OCI-LY7 (cell line): Measurements from ENCODE around the gene SLC37A2. TPM values are rescaled to one million over a fixed set of nuclear protein-coding genes. Genes with fewer than 3 reads are reported as not detected.

Source experiments
- BruUV-seq: library from RNA; stranded (reverse); fragments of 400-500 nt; replicated peaks from 2 replicates; lab custom pipeline; 2021; lab: Mats Ljungman, UMichigan
- CTCF ChIA-PET: fragments of 300-600 bp; sonication (Branson Sonifier 250); formaldehyde crosslinking; loops from one replicate; lab custom pipeline; 2022; ENCODE audit warnings: antibody characterized with exemption; ENCODE audit not compliant: unreplicated experiment; lab: Charles Lee
- POLR2A ChIA-PET: fragments of 300-600 bp; sonication (Branson Sonifier 250); formaldehyde crosslinking; loops from one replicate; lab custom pipeline; 2022; ENCODE audit warnings: antibody characterized with exemption; lab: Charles Lee
- DNase-seq: peaks from one replicate; pipeline ENCODE4 v3.0.0-alpha.2; 2015; ENCODE audit warnings: low spot score
- H2AFZ ChIP-seq: fragments of 200-600 bp; sonication (generic), shearing (Covaris generic); 2 replicates; pipeline ENCODE4 v1.6.1; 2014; ENCODE audit warnings: mild to moderate bottlenecking, antibody characterized with exemption, low read length, moderate library complexity
- H3K27ac ChIP-seq: fragments of 200-600 bp; sonication (generic); 2 replicates; pipeline ENCODE4 v1.5.1; 2014; ENCODE audit warnings: mixed run types, low read depth, mild to moderate bottlenecking, moderate library complexity, low read length, inconsistent platforms; ENCODE audit not compliant: poor library complexity, severe bottlenecking
- H3K36me3 ChIP-seq: fragments of 200-600 bp; sonication (generic); 2 replicates; pipeline ENCODE4 v1.6.1; 2014; ENCODE audit warnings: mild to moderate bottlenecking, antibody characterized with exemption, low read length, moderate library complexity, mixed read lengths; ENCODE audit not compliant: insufficient read depth
- H3K4me1 ChIP-seq: fragments of 200-600 bp; sonication (generic); 2 replicates; pipeline ENCODE4 v1.5.1; 2014; ENCODE audit warnings: mild to moderate bottlenecking, low read length; ENCODE audit not compliant: insufficient read depth, poor library complexity, severe bottlenecking
- H3K4me2 ChIP-seq: fragments of 200-600 bp; sonication (generic); 2 replicates; pipeline ENCODE4 v1.6.1; 2014; ENCODE audit warnings: mild to moderate bottlenecking, low read length
- H3K4me3 ChIP-seq: fragments of 200-600 bp; sonication (generic); 2 replicates; pipeline ENCODE4 v1.5.1; 2014; ENCODE audit warnings: mild to moderate bottlenecking, low read depth, low read length; ENCODE audit not compliant: poor library complexity, severe bottlenecking
- H3K79me2 ChIP-seq: fragments of 200-600 bp; sonication (generic); 2 replicates; pipeline ENCODE4 v1.6.1; 2016; ENCODE audit warnings: low read depth, mild to moderate bottlenecking, low read length, moderate library complexity, mixed read lengths; ENCODE audit not compliant: insufficient read depth
- H3K9me2 ChIP-seq: fragments of 200-600 bp; sonication (generic); 2 replicates; pipeline ENCODE4 v1.6.1; 2016; ENCODE audit warnings: mild to moderate bottlenecking, low read length, mixed read lengths; ENCODE audit not compliant: insufficient read depth
- H3K9me3 ChIP-seq: fragments of 200-600 bp; sonication (generic); 2 replicates; pipeline ENCODE4 v1.6.1; 2014; ENCODE audit warnings: mild to moderate bottlenecking, mixed run types, low read length, mixed read lengths
- H4K20me1 ChIP-seq: fragments of 200-600 bp; sonication (generic); 2 replicates; pipeline ENCODE4 v1.6.1; 2014; ENCODE audit warnings: mild to moderate bottlenecking, antibody characterized with exemption, low read length, moderate library complexity, mixed read lengths; ENCODE audit not compliant: insufficient read depth
- EZH2phosphoT487 ChIP-seq: fragments of 200-600 bp; sonication (generic); IDR thresholded peaks from 2 replicates; pipeline ENCODE4 v1.6.1; 2018; ENCODE audit warnings: low read depth, borderline replicate concordance, mild to moderate bottlenecking, mixed run types, antibody characterized with exemption, low read length, moderate library complexity, mixed read lengths
- intact Hi-C: fragments of 100-400 bp; cut with micrococcal nuclease; formaldehyde crosslinking; loops from one replicate; pipeline ENCODE4 v1.10.0; 2022; ENCODE audit not compliant: unreplicated experiment
- total RNA-seq, 2 experiments: library from RNA; depleted of rRNA in 1 of 2; stranded (reverse); fragments of >200 nt in 1 of 2; shearing (Covaris generic) in 1 of 2; gene quantifications; 2 replicates each; pipeline ENCODE4 v1.2.3, GENCODE V29; 2014 to 2022
- TF ChIP-seq, protein P1 (sequence below): fragments of 200-600 bp; sonication (generic); conservative IDR thresholded peaks from 2 replicates; pipeline ENCODE4 v1.5.1; 2014; ENCODE audit warnings: mild to moderate bottlenecking, antibody characterized with exemption, low read length, moderate library complexity, mixed read lengths

The SLC37A2 gene
- total RNA-seq, 2 experiments from 2014 or later: 0.57 to 0.93 TPM

DNA sequence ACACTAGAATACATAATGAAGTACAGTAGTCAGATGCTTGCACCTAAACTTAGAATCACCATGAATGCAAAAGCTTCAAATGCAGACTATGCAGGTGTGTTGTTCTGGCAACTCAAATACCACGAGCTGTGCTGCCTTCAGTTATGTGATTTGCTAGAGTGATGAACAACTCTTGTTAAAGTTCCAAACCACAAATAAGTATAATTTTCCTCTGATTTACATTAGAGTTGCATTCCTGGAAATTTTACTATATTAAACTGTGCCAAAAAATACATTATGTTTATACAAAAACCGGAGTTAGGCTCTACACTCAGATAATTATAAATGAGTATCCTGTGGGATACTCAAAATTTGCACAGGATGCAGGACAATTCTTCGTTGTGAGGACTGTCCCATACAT, 45.4 kb downstream of the SLC37A2 start:
- DNase-seq: no peak
- Histone ChIP-seq H3K36me3 (peaks cover 5% of the 10 kb centered on the region; the same call in 1 of the 2 replicates), H3K79me2 (peaks cover 11% of the 10 kb centered on the region; the same call in 1 of the 2 replicates), H3K4me2 (no peak overlapping the region), H3K4me1 (peaks cover 17% of the 10 kb centered on the region), H3K9me2 (no peaks in the 10 kb centered on the region), H3K27ac (no peak overlapping the region), H4K20me1 (no peaks in the 10 kb centered on the region), H2AFZ (no peak overlapping the region), H3K4me3 (no peak overlapping the region), H3K9me3 (peaks cover 12% of the 10 kb centered on the region; the same call in 1 of the 2 replicates)
- intact Hi-C loops: no loop called here
- CTCF ChIA-PET: no interaction called here
- POLR2A ChIA-PET: no interaction called here
- TF ChIP-seq, protein P1, sequence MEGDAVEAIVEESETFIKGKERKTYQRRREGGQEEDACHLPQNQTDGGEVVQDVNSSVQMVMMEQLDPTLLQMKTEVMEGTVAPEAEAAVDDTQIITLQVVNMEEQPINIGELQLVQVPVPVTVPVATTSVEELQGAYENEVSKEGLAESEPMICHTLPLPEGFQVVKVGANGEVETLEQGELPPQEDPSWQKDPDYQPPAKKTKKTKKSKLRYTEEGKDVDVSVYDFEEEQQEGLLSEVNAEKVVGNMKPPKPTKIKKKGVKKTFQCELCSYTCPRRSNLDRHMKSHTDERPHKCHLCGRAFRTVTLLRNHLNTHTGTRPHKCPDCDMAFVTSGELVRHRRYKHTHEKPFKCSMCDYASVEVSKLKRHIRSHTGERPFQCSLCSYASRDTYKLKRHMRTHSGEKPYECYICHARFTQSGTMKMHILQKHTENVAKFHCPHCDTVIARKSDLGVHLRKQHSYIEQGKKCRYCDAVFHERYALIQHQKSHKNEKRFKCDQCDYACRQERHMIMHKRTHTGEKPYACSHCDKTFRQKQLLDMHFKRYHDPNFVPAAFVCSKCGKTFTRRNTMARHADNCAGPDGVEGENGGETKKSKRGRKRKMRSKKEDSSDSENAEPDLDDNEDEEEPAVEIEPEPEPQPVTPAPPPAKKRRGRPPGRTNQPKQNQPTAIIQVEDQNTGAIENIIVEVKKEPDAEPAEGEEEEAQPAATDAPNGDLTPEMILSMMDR: no peak
- TF ChIP-seq EZH2phosphoT487: no peak
- BruUV-seq: no TSS peak

DNA sequence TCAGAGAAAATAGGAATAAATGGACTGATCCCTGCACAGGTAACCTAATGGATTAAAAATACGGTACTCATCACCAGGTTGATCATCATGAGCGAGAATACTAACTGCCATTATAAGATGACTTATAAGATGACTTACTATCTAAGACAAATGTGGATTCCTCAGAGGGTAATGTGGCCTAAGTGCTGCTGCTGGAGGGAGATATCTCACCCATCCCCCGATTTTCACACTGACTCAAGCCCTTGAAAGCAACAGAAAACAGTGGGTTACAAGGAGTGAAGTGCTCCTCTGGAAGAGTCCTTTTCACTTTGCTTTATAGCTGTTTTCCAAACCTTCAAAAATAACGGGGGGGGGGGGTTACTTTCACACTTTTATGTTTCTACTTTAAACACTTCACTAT, 47.4 kb downstream of the SLC37A2 start:
- H3K79me2 ChIP-seq: peaks cover 11% of the 10 kb centered on the region; the same call in 1 of the 2 replicates
- H3K36me3 ChIP-seq: peaks cover 5% of the 10 kb centered on the region; the same call in 1 of the 2 replicates
- peaks cover 17% of the 10 kb centered on the region for H3K4me1 ChIP-seq
- DNase-seq: peak; percentile 16
- H2AFZ ChIP-seq: no peak overlapping the region; the same call in 1 of the 2 replicates
- intact Hi-C loops: loop anchor here (5.0 kb wide), 2 partner anchors 38 to 313 kb away; no protein-coding TSS in a partner anchor
- H3K4me2 ChIP-seq: peak overlapping the region; percentile 97
- H3K9me2 ChIP-seq: no peaks in the 10 kb centered on the region
- H3K9me3 ChIP-seq: peaks cover 12% of the 10 kb centered on the region; the same call in 1 of the 2 replicates
- CTCF ChIA-PET: no interaction called here
- H3K27ac ChIP-seq: no peak overlapping the region
- TF ChIP-seq, protein P1: no peak
- no peak for TF ChIP-seq EZH2phosphoT487
- no peaks in the 10 kb centered on the region for H4K20me1 ChIP-seq
- POLR2A ChIA-PET: interaction anchor here (0.5 to 2.4 kb wide), 14 partner anchors 11 to 1336 kb away, joined by 3 to 15 read pairs (median 5); partner anchors contain the start of gene SRPRA
- H3K4me3 ChIP-seq: peak overlapping the region; percentile 89
- no TSS peak for BruUV-seq

DNA sequence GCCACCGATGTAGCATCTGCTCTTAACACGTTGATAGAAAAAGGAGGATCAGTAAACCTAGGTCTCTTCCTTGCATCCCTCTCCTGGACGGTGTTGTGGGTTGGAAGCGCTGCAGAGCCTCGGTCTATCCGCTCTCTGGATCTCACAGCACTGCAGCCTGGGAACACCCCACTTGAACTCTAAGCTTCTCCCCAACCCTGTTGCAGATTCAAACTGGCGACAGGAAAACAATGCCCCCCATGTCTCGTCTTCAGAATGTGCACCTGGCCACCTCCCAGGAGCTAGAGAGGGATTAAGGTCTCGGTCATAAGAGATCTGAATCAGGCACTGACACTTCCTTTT, 47.9 kb downstream of the SLC37A2 start:
- H3K4me1 ChIP-seq: peaks cover 17% of the 10 kb centered on the region
- BruUV-seq: no TSS peak
- ChIA-PET POLR2A (interaction anchor here (0.6 to 2.4 kb wide), 18 partner anchors 9 to 1335 kb away, joined by 3 to 15 read pairs (median 4); partner anchors contain the start of genes CCDC15 and SRPRA), CTCF (interaction anchor here (0.5 to 3.7 kb wide), 4 partner anchors 9 to 41 kb away, joined by 3 to 20 read pairs (median 5); no protein-coding TSS in a partner anchor)
- peaks cover 12% of the 10 kb centered on the region; the same call in 1 of the 2 replicates for H3K9me3 ChIP-seq
- H3K27ac ChIP-seq: peak overlapping the region; percentile 39
- H3K9me2 ChIP-seq: no peaks in the 10 kb centered on the region
- peaks cover 5% of the 10 kb centered on the region; the same call in 1 of the 2 replicates for H3K36me3 ChIP-seq
- H3K79me2 ChIP-seq: peaks cover 11% of the 10 kb centered on the region; the same call in 1 of the 2 replicates
- H2AFZ ChIP-seq: peak overlapping the region; percentile 67
- H4K20me1 ChIP-seq: no peaks in the 10 kb centered on the region
- TF ChIP-seq, protein P1: no peak
- TF ChIP-seq EZH2phosphoT487: no peak
- intact Hi-C loops: loop anchor here (5.0 kb wide), 2 partner anchors 39 to 314 kb away; no protein-coding TSS in a partner anchor
- H3K4me3 ChIP-seq: peak overlapping the region; percentile 89
- H3K4me2 ChIP-seq: peak overlapping the region; percentile 97
- DNase-seq: peak; percentile 41
